ENCODE results near the gene KRT85. TPM values are rescaled to one million over a fixed set of nuclear protein-coding genes. Genes with fewer than 3 reads are reported as not detected.

Gene KRT85
- total RNA-seq, 1 experiment from 2014 or later = not detected

DNA sequence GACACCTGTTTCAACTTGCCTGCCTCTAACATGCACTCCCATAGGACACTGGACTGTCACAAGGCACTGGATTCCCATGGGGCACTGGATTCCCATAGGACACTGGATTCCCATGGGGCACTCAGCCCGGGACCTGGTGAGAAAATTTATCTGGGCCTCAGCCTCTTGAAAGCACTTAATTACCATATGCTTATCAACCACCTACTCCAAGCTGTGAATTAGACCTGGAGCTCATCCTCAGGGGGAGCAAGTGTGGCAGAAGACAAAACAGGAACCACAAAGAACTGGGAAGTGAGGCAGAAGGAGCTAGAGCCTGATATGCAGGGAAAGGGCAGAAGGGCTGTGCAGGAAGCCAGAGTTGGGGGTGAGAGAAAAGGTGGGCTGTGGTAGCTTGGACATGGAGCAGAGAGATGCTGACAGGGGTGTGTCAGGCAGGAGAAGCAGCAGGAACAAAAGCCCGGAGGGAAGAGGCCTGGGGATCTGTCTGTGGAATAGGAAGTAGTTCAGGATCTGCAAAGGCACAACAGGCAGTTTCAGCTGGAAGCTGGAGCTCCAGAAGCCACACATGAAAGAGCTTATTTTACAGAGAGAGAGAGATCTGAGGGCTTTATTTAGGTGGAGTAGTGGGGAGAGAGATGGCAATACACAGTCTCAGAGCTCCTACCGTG, 35.7 kb upstream of the KRT85 start:
- H3K27me3 ChIP-seq (replicated peaks; ENCODE audit: insufficient read depth, low read depth, low read length, poor library complexity) = no peaks in the 10 kb centered on the region
- no peak overlapping the region for H3K27ac ChIP-seq (ENCODE audit: low read depth, low read length, poor library complexity, severe bottlenecking)
- no peaks in the 10 kb centered on the region for H3K36me3 ChIP-seq (ENCODE audit: insufficient read depth, low read length, poor library complexity, severe bottlenecking)
- CTCF ChIA-PET = no interaction called here
- intact Hi-C loops (cut with micrococcal nuclease; ENCODE audit: unreplicated experiment) = no loop called here
- POLR2A ChIA-PET (ENCODE audit: low non-redundant PET) = no interaction called here
- H3K9me3 ChIP-seq (ENCODE audit: low read depth, low read length, poor library complexity, severe bottlenecking) = no peaks in the 10 kb centered on the region
- TF ChIP-seq EZH2 (IDR thresholded peaks at IDR 0.05; ENCODE audit: borderline replicate concordance, low read depth, low read length, poor library complexity, severe bottlenecking) (no peak), CTCF (conservative IDR thresholded peaks at IDR 0.05; ENCODE audit: low read depth, low read length) (no peak)
- H3K4me3 ChIP-seq (ENCODE audit: low read depth, low read length, poor library complexity, severe bottlenecking) = no peak overlapping the region
- BruUV-seq (replicated peaks) = no TSS peak
- DNase-seq (ENCODE audit: low spot score) = no peak
- no peaks in the 10 kb centered on the region for H3K4me1 ChIP-seq (ENCODE audit: insufficient read depth, low read length, poor library complexity, severe bottlenecking)

- Histone ChIP-seq H3K9me3 (ENCODE audit: low read depth, low read length, poor library complexity, severe bottlenecking) (no peaks in the 10 kb centered on the region), H3K27me3 (replicated peaks; ENCODE audit: insufficient read depth, low read depth, low read length, poor library complexity) (no peaks in the 10 kb centered on the region), H3K4me1 (ENCODE audit: insufficient read depth, low read length, poor library complexity, severe bottlenecking) (no peaks in the 10 kb centered on the region), H3K4me3 (ENCODE audit: low read depth, low read length, poor library complexity, severe bottlenecking) (no peak overlapping the region), H3K36me3 (ENCODE audit: insufficient read depth, low read length, poor library complexity, severe bottlenecking) (no peaks in the 10 kb centered on the region), H3K27ac (ENCODE audit: low read depth, low read length, poor library complexity, severe bottlenecking) (no peak overlapping the region)
- no TSS peak for BruUV-seq (replicated peaks)
- ChIA-PET POLR2A (ENCODE audit: low non-redundant PET) (interaction anchor here (0.6 kb wide), 1 partner anchor 1217 kb away, joined by 9 read pairs; no protein-coding TSS in a partner anchor), CTCF (no interaction called here)
- no peak for DNase-seq (ENCODE audit: low spot score)
- no peak for TF ChIP-seq CTCF (conservative IDR thresholded peaks at IDR 0.05; ENCODE audit: low read depth, low read length)
- TF ChIP-seq EZH2 (IDR thresholded peaks at IDR 0.05; ENCODE audit: borderline replicate concordance, low read depth, low read length, poor library complexity, severe bottlenecking) = no peak
- intact Hi-C loops (cut with micrococcal nuclease; ENCODE audit: unreplicated experiment) = no loop called here
Observed at GRCh38 chr12:52402377-52402776, 35.1 kb upstream of the KRT85 start.

- no peaks in the 10 kb centered on the region for H3K27me3 ChIP-seq (replicated peaks; ENCODE audit: insufficient read depth, low read depth, low read length, poor library complexity)
- no TSS peak for BruUV-seq (replicated peaks)
- TF ChIP-seq CTCF (conservative IDR thresholded peaks at IDR 0.05; ENCODE audit: low read depth, low read length) (no peak), EZH2 (IDR thresholded peaks at IDR 0.05; ENCODE audit: borderline replicate concordance, low read depth, low read length, poor library complexity, severe bottlenecking) (no peak)
- ChIA-PET CTCF (no interaction called here), POLR2A (ENCODE audit: low non-redundant PET) (interaction anchor here (0.6 kb wide), 1 partner anchor 1217 kb away, joined by 9 read pairs; no protein-coding TSS in a partner anchor)
- no peaks in the 10 kb centered on the region for H3K4me1 ChIP-seq (ENCODE audit: insufficient read depth, low read length, poor library complexity, severe bottlenecking)
- H3K9me3 ChIP-seq (ENCODE audit: low read depth, low read length, poor library complexity, severe bottlenecking) = no peaks in the 10 kb centered on the region
- DNase-seq (ENCODE audit: low spot score) = no peak
- H3K4me3 ChIP-seq (ENCODE audit: low read depth, low read length, poor library complexity, severe bottlenecking) = no peak overlapping the region
- intact Hi-C loops (cut with micrococcal nuclease; ENCODE audit: unreplicated experiment) = no loop called here
- no peaks in the 10 kb centered on the region for H3K36me3 ChIP-seq (ENCODE audit: insufficient read depth, low read length, poor library complexity, severe bottlenecking)
- H3K27ac ChIP-seq (ENCODE audit: low read depth, low read length, poor library complexity, severe bottlenecking) = no peak overlapping the region
Observed at GRCh38 chr12:52401926-52402325, 34.6 kb upstream of the KRT85 start.

Data from A673 (cell line).